ENCODE measurements around the gene MRPL34.
A peak's percentile ranks its signal among the peaks of the same experiment; 100 is the strongest.

The MRPL34 gene

GRCh38 chr19:17300992-17301619 is 4.6 kb upstream of the MRPL34 start:
- 94 to 95% methylated on average over 51 of the region's 51 CpGs for WGBS, 2 experiments
- H3K27me3 ChIP-seq (ENCODE audit: control insufficient read depth, insufficient read depth, low read length, poor library complexity, severe bottlenecking) = no peaks in the 10 kb centered on the region
- H3K4me3 ChIP-seq (ENCODE audit: insufficient read depth, low read depth, low read length) = no peak overlapping the region

GRCh38 chr19:17302391-17303166 is 3.1 kb upstream of the MRPL34 start:
- Histone ChIP-seq H3K36me3 (ENCODE audit: control insufficient read depth, insufficient read depth, low read length) (peaks cover 8% of the 10 kb centered on the region), H3K4me3 (ENCODE audit: insufficient read depth, low read depth, low read length) (peak overlapping the region; percentile 67), H3K27ac (ENCODE audit: insufficient read depth, low read depth, low read length, poor library complexity, severe bottlenecking) (no peak overlapping the region), H3K4me1 (ENCODE audit: control insufficient read depth, insufficient read depth, low read length) (peaks cover 6% of the 10 kb centered on the region), H3K27me3 (ENCODE audit: control insufficient read depth, insufficient read depth, low read length, poor library complexity, severe bottlenecking) (no peaks in the 10 kb centered on the region), H3K9me3 (ENCODE audit: control insufficient read depth, low read length) (no peaks in the 10 kb centered on the region)
- 19 to 20% methylated on average over 29 of the region's 29 CpGs for WGBS, 2 experiments

More at GRCh38 chr19:17300992-17301619, 4.6 kb upstream of the MRPL34 start:
- Histone ChIP-seq H3K4me1 (ENCODE audit: control insufficient read depth, insufficient read depth, low read length) (peaks cover 6% of the 10 kb centered on the region), H3K27ac (ENCODE audit: insufficient read depth, low read depth, low read length, poor library complexity, severe bottlenecking) (no peak overlapping the region), H3K36me3 (ENCODE audit: control insufficient read depth, insufficient read depth, low read length) (peaks cover 12% of the 10 kb centered on the region), H3K9me3 (ENCODE audit: control insufficient read depth, low read length) (no peaks in the 10 kb centered on the region)

- Histone ChIP-seq H3K9me3 (ENCODE audit: control insufficient read depth, low read length) (no peaks in the 10 kb centered on the region), H3K4me3 (ENCODE audit: insufficient read depth, low read depth, low read length) (peak within 1 kb of the TSS; percentile 67), H3K27me3 (ENCODE audit: control insufficient read depth, insufficient read depth, low read length, poor library complexity, severe bottlenecking) (no peaks in the 10 kb centered on the region), H3K27ac (ENCODE audit: insufficient read depth, low read depth, low read length, poor library complexity, severe bottlenecking) (no peak within 1 kb of the TSS), H3K36me3 (ENCODE audit: control insufficient read depth, insufficient read depth, low read length) (peaks cover 4% of the 10 kb centered on the region), H3K4me1 (ENCODE audit: control insufficient read depth, insufficient read depth, low read length) (peaks cover 6% of the 10 kb centered on the region)
- whole genome bisulfite sequencing, 2 experiments = 2 to 3% methylated on average over 52 of the region's 52 CpGs
Observed at GRCh38 chr19:17303167-17303939, 2.3 kb upstream of the MRPL34 start, which contains the start of gene ABHD8. ABHD8 (minus strand) TSS chr19:17303425; CDS start chr19:17301616, 1,809 bp downstream.

GRCh38 chr19:17303940-17304267 is 1.8 kb upstream of the MRPL34 start:
- Histone ChIP-seq H3K36me3 (ENCODE audit: control insufficient read depth, insufficient read depth, low read length) (no peaks in the 10 kb centered on the region), H3K9me3 (ENCODE audit: control insufficient read depth, low read length) (no peaks in the 10 kb centered on the region), H3K27me3 (ENCODE audit: control insufficient read depth, insufficient read depth, low read length, poor library complexity, severe bottlenecking) (no peaks in the 10 kb centered on the region), H3K4me3 (ENCODE audit: insufficient read depth, low read depth, low read length) (no peak overlapping the region), H3K27ac (ENCODE audit: insufficient read depth, low read depth, low read length, poor library complexity, severe bottlenecking) (no peak overlapping the region), H3K4me1 (ENCODE audit: control insufficient read depth, insufficient read depth, low read length) (peaks cover 6% of the 10 kb centered on the region)
- WGBS, 2 experiments = 87% methylated on average over 12 of the region's 12 CpGs

GRCh38 chr19:17304386-17305215 is 1.1 kb upstream of the MRPL34 start:
- peaks cover 6% of the 10 kb centered on the region for H3K4me1 ChIP-seq (ENCODE audit: control insufficient read depth, insufficient read depth, low read length)
- H3K9me3 ChIP-seq (ENCODE audit: control insufficient read depth, low read length) = no peaks in the 10 kb centered on the region
- H3K4me3 ChIP-seq (ENCODE audit: insufficient read depth, low read depth, low read length) = no peak overlapping the region
- no peak overlapping the region for H3K27ac ChIP-seq (ENCODE audit: insufficient read depth, low read depth, low read length, poor library complexity, severe bottlenecking)
- 82 to 83% methylated on average over 10 to 12 of the region's 12 CpGs for WGBS, 2 experiments
- H3K27me3 ChIP-seq (ENCODE audit: control insufficient read depth, insufficient read depth, low read length, poor library complexity, severe bottlenecking) = no peaks in the 10 kb centered on the region
- H3K36me3 ChIP-seq (ENCODE audit: control insufficient read depth, insufficient read depth, low read length) = no peaks in the 10 kb centered on the region

- Histone ChIP-seq H3K4me1 (ENCODE audit: control insufficient read depth, insufficient read depth, low read length) (peaks cover 6% of the 10 kb centered on the region), H3K36me3 (ENCODE audit: control insufficient read depth, insufficient read depth, low read length) (no peaks in the 10 kb centered on the region), H3K4me3 (ENCODE audit: insufficient read depth, low read depth, low read length) (peak overlapping the region; percentile 66), H3K27ac (ENCODE audit: insufficient read depth, low read depth, low read length, poor library complexity, severe bottlenecking) (peak overlapping the region; percentile 2), H3K27me3 (ENCODE audit: control insufficient read depth, insufficient read depth, low read length, poor library complexity, severe bottlenecking) (no peaks in the 10 kb centered on the region), H3K9me3 (ENCODE audit: control insufficient read depth, low read length) (no peaks in the 10 kb centered on the region)
- WGBS, 2 experiments = 8 to 11% methylated on average over 7 of the region's 7 CpGs
Observed at GRCh38 chr19:17305216-17305516, 506 bp upstream of the MRPL34 start.

GRCh38 chr19:17306285-17306714 is 628 bp downstream of the MRPL34 start:
- H3K4me3 ChIP-seq (ENCODE audit: insufficient read depth, low read depth, low read length) = peak overlapping the region; percentile 66
- H3K4me1 ChIP-seq (ENCODE audit: control insufficient read depth, insufficient read depth, low read length) = peaks cover 6% of the 10 kb centered on the region
- no peaks in the 10 kb centered on the region for H3K27me3 ChIP-seq (ENCODE audit: control insufficient read depth, insufficient read depth, low read length, poor library complexity, severe bottlenecking)
- H3K27ac ChIP-seq (ENCODE audit: insufficient read depth, low read depth, low read length, poor library complexity, severe bottlenecking) = no peak overlapping the region
- 6 to 7% methylated on average over 28 of the region's 28 CpGs for WGBS, 2 experiments
- H3K36me3 ChIP-seq (ENCODE audit: control insufficient read depth, insufficient read depth, low read length) = no peaks in the 10 kb centered on the region
- no peaks in the 10 kb centered on the region for H3K9me3 ChIP-seq (ENCODE audit: control insufficient read depth, low read length)

- peaks cover 5% of the 10 kb centered on the region for H3K36me3 ChIP-seq (ENCODE audit: control insufficient read depth, insufficient read depth, low read length)
- H3K9me3 ChIP-seq (ENCODE audit: control insufficient read depth, low read length) = no peaks in the 10 kb centered on the region
Observed at GRCh38 chr19:17307876-17308377, 2.3 kb downstream of the MRPL34 start.

GRCh38 chr19:17309198-17309964 is 3.7 kb downstream of the MRPL34 start, which contains the start of gene DDA1:
DDA1 (plus strand) TSS chr19:17309563; CDS start chr19:17309655, 92 bp downstream.
- peaks cover 12% of the 10 kb centered on the region for H3K36me3 ChIP-seq (ENCODE audit: control insufficient read depth, insufficient read depth, low read length)
- H3K27ac ChIP-seq (ENCODE audit: insufficient read depth, low read depth, low read length, poor library complexity, severe bottlenecking) = peak within 1 kb of the TSS; percentile 63
- no peaks in the 10 kb centered on the region for H3K27me3 ChIP-seq (ENCODE audit: control insufficient read depth, insufficient read depth, low read length, poor library complexity, severe bottlenecking)
- H3K4me3 ChIP-seq (ENCODE audit: insufficient read depth, low read depth, low read length) = peak within 1 kb of the TSS; percentile 92
- 1% methylated on average over 46 of the region's 46 CpGs for WGBS, 2 experiments
- H3K4me1 ChIP-seq (ENCODE audit: control insufficient read depth, insufficient read depth, low read length) = no peaks in the 10 kb centered on the region
- no peaks in the 10 kb centered on the region for H3K9me3 ChIP-seq (ENCODE audit: control insufficient read depth, low read length)

More at GRCh38 chr19:17307876-17308377, 2.3 kb downstream of the MRPL34 start:
- 93 to 94% methylated on average over 8 of the region's 8 CpGs for WGBS, 2 experiments
- Histone ChIP-seq H3K27ac (ENCODE audit: insufficient read depth, low read depth, low read length, poor library complexity, severe bottlenecking) (no peak overlapping the region), H3K4me1 (ENCODE audit: control insufficient read depth, insufficient read depth, low read length) (no peaks in the 10 kb centered on the region), H3K4me3 (ENCODE audit: insufficient read depth, low read depth, low read length) (no peak overlapping the region), H3K27me3 (ENCODE audit: control insufficient read depth, insufficient read depth, low read length, poor library complexity, severe bottlenecking) (no peaks in the 10 kb centered on the region)
